GM21717 (cell line): ENCODE measurements around the gene ESPNL.

Source experiments
- ATAC-seq: cut with Tn5 transposase; IDR thresholded peaks from one replicate; pipeline ENCODE4 v1.9.1; 2021; ENCODE audit warnings: mild to moderate bottlenecking, moderate library complexity; ENCODE audit not compliant: unreplicated experiment

The ESPNL gene

DNA sequence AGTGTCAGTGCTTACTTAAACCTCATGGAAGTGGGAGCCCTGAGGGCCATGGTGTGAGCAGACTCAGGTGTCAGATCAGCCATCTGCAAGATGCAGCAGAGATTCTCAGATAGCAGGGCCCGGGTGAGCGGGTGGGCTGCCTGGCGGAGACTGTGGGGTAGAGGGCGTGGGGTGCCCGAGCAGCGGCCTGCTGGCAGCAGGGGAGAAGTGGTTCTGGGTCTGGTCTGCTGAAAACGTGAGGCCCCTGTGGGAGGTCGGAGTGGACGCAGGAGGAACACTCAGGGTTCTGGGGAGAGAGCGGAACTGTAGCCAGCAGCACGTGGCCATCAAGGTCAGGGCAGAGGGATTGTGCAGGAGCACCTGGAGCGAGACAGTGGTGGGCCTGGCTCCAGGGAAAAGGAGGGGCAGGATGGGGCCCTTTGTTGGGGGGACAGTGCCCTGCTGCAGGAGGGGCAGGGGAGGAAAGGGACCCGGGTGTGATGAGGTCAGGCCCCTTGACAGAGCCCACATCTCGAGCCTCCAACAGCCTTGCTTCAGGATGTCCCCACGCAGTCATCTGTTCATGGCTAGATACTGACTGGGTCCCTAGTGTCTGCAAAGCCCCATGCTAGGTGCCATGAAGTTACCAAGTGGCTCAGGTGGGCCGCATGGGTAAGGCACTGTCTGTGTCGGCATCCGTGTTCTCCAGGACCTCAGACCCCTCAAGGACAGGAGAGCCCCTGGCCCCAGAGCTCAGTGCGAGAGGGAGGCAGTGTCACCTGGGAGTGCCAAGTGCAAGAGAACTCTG lies 2.7 kb upstream of the ESPNL start:
- ATAC-seq = no peak

DNA sequence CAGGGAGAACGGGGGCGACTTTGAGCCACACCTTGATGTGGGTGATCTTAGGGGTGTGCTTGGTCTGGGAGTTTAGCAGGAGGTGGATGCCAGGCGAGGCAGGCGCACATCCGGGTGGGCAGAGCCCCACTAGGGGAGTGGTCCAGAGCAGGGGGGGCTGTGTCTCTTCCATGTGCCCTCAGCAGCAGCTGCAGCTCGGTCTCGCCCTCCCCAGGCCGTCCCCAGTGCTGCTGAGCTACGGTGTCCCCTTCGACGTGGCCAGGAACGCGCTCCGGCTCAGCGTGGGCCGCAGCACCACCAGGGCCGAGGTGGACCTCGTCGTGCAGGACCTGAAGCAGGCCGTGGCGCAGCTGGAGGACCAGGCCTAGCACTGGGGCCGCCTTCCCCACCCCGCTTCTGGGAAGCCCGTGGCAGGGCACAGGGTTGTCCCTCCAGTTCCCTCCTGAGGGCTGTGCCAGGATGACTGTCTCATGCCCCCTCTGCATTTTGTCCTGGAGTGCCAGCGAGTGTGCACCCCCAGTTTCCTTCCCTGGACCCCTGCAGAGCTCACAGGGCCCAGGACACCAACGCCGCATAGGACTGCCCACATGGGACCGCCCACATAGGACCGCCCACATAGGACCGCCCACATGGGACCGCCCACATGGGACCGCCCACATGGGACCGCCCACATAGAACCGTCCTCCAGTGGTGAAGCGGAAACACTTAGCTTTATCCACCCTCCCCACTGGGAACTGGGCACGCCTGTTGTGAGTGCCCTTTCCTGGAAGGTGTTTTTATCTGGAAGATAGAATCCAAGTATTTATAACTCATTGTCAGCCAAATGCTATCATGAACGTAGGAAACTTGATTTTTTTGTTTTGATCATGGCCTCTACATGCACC lies 1.9 kb upstream of the ESPNL start:
- ATAC-seq = peak; percentile 68

DNA sequence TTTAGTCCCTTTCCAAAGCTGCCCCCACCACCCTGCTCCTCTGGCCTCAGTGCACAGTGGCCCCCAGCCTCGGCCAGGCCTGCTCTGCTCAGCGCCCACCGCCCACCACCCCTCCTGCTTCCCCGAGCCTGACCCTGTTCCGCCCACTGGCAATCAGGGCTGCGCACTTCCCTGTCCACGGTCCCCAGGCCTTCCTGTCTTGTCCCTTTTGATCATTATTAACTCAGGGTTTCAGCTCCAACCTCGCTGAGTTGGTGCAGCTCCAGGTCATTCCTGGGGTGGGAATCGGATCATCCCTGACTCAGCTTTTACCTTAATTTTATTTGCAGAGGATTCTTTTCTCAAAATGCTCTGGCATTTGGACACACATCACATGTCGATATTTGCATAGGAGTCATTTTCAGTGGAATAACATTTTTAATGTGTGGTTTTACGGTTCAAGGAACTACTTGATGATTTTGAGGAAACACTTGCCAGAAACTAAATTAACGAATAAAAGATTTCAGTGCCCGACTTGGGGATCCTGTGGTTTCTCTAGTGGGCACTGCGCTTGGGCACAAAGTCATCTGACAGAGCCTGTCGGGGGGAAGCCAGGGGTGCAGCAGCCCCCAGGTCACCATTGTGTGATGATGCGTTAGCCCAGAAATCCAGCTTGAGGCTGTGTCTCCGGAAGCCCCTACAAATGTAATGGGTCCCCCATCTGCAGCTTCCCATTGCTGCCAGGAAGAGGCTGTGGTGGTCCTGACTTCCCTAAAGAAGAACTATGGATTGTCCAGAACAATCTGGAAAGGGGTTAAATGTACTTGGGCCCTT lies 1.0 kb upstream of the ESPNL start:
- ATAC-seq = peak; percentile 9

DNA sequence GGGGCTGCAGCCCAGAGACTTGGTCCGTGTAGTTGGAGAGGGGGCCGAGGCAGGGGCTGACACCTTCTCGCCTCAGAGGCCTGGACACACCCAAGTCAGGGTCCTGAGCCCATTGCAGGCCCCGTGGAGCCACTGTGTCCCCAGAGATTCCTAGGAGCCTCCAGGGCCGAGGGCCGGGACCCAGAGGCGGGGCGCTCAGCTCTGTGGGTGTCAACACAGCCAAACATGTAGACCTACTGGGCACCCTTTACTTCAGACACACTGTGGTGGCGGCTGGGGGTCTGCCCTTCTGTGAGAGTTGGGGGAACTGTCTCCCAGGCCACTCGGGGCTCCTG lies 459 bp upstream of the ESPNL start:
- no peak for ATAC-seq

DNA sequence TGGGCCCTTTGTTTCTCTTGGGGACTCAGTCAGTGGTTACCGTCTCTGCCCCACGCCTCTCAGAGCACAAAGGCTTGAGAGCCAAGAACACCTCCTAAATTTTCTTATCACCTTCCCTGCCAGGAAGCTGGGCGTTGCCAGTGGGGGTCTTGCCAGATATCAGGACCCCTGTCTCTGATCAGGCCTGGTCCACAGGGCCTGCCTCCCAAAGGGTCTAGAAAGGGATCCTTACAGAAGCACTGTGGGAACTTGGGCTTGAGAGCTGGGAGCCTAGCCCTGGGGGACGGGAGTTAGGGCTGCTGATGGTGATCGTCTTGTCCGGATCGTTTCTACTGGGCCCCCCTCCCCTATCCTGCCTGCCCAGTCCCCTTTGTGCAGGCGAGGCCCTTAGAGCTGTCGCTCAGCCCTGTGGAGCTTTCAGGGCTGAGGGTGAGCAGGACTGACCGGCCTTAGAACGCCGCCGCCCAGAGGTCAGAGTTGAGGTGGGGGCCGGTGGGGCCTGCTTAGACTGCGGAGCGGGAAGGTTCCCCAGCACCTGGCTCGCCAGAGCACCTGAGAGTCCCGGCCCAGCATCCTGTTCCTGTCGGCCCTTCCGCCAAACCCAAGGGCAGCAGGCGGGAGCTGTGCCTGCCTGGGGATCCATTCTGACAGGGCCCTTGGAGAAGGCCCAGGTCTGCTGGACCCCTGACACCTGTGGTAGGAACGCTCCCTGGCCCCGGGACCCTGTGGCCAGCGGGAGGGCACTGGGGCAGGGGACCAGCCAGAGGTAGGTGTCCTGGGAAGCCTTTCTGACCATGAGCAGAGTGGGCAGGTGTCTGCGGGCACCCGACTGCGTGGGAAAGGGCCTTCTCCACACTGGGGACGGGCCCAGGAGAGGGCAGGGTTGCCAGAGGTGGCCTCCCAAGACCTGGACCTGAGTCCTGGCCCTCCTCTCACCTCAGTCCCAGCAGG lies 956 bp downstream of the ESPNL start:
- no peak for ATAC-seq

DNA sequence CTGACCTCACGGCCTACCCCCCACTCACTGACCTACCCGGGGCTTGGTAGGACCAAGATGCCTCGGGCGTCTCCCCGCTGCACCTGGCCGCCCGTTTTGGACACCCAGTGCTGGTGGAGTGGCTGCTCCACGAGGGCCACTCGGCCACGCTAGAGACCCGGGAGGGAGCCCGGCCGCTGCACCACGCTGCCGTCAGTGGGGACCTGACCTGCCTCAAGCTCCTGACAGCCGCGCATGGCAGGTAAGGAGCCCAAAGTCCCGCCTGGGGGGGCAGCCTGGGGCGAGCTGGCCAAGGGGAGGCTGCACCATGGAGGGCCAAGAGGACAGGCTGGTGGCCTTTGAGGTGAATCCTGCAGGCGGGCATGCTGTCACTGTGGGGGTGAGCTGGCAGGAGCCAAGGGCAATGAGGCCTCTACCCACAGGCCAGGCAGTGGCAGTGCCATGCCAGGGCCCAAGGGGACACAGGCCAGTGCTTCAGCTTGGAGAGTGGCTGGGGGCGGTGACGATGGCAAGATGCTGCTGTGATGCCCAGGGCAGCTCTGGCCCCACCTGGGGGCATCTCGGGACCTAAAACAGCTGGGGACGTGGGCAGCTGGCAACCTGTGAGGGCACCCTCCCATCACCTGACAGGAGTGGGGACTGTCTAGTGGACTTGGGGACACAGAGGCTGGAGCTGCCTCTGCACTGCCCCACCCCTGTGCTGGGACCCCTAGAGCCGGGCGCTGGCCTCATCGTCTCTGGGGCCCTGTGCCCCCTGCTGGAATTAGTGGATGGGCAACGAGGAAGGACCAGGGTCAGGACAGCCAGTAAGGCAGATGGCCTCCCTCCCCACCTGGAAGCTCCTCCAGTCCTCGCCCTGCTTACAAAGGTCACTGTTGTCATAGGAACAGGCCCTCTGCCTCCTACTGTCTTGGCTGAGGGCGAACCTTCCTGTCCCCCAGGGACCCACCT lies 2.0 kb downstream of the ESPNL start:
- ATAC-seq = no peak

DNA sequence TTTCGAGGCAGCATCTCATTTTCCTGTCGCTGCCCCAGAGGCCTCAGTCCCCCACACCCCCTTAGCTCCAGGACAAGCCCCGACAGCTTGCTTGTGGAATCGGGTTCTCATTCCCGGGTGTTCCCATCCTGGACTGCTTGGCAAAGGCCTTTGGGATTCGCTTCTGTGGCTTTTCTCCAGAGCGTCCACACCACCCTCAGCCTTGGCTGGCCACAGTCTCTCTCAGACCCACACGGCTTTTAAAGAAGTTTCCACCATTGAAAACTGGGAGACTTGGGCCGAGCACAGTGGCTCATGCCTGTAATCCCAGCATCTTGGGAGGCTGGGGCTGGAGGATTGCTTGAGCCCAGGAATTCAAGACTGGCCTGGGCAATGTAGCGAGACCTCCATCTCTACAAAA lies 2.7 kb downstream of the ESPNL start:
- ATAC-seq = no peak

DNA sequence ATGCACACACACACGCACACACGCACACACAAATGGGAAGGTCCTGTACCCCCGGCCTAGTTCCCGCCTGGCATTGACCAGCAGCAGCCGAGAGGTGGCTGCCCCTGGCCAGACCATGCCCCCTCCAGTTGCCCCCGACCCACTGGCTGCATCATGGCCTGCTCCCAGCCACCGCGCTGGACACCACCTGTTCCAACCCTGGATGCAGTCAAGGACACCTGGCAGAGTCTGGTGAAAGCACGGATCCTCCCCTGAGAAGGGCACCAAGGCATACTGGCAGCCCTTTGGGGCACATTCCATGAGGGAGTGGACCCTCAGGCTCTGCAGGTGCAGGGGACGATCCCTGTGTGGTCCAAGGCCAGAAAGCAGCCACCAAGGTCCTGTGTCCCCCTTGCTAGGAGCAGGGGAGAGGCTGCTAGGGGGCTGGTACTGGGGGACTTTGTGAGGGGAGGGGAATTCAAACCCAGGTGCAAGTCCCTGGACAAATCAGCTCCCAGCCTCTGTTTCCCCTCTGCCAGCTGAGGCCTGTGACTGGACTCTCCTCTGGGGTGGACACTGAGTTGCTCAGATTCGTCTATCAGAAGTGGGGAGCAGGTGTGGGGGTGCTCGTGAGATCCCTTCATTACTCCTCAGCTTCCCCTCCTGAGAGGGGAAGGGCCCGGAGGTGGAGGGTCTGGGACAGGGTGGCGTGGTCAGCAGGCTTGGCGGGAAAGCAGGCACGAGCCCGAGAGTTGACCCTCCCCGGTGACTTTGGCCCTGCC lies 3.5 kb downstream of the ESPNL start:
- ATAC-seq = no peak

DNA sequence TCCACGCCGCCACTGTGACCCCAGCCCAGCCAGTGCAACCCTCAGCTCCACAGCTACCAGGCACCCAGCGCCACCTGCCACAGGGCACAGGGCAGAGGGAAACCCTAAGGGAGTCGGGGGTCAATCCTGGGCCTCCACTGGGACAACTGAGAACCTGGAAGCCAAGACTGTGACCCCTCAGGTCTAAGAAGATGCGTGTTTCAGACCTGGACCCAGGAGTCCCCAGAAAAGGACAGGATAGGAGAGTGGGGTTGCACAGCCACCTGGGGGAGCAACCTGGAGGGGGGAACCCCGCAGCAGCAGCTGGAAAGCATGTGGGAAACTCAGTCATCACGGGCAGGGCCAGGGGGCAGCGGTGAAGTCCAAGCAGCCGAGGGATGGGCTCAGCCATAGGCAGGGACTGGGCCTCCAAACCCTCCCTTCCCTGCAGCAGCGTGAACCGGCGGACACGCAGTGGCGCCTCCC lies 4.1 kb downstream of the ESPNL start:
- no peak for ATAC-seq

DNA sequence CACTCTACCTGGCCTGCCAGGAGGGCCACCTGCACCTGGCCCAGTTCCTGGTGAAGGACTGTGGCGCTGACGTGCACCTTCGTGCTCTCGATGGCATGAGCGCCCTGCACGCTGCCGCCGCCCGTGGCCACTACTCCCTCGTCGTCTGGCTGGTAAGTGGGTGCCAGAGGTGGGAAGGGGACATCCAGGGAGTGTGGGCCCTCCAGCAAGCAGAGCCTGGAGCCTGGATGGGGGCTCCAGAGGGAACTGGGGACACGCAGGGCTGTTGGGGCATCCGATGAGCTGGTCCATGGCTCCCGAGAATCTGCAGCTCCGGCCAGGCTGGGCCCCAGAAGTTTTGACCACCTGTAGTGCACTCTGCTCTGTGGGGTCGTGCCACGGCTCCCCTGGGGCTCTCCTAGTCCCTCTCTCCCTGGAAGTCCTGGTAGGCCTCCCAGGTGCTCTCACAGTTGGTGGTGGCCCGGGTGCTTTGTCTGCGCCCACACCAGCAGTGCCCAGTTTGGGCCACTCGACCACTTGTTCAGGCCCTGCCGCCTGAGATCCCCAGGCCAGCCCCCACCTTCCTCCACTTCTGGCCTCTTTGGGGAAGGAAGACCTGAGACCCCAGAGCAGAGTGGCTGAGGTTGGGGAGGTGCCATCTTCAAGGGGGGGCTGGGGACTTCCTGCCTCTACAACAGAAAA lies 4.7 kb downstream of the ESPNL start:
- no peak for ATAC-seq

DNA sequence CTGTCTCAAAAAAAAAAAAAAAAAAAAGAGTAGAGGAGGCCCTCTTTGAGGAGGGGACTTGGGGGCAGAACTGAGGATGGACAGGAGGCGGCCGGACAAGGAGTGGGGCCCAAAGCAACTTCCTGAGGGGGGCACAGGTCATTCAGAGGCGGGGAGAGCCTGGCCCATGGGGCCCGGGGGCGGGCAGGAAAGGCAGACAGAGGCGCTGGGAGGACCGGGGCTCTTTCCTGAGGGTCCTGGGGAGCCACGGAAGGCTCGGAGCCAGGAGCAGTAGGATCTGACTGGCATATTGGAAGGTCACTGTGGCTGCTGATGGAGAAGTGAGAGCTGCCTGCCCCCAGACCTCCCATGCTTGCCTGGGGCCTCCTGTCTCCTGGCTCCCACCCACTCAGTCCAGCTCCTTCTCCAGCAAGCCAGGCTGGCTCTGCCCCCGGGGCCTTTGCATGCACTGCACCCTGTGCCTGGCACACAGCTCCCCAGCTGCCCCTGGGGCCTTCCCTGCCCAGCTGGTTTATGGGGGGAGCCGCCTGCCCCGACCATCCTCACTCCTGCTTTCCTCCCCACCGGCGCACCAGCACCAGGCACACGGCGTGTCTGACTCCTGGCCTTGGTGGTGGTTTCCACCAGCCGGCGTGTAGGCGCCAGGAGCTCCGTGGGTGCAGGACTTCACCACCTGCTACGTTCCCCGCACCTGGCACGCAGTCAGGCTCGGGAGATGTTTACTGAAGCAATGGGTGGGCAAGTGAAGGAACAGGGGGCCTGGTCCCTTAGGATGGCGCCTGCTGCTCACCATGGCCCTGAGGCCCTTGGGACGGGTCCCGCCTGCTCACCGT lies 5.6 kb downstream of the ESPNL start:
- ATAC-seq = no peak

DNA sequence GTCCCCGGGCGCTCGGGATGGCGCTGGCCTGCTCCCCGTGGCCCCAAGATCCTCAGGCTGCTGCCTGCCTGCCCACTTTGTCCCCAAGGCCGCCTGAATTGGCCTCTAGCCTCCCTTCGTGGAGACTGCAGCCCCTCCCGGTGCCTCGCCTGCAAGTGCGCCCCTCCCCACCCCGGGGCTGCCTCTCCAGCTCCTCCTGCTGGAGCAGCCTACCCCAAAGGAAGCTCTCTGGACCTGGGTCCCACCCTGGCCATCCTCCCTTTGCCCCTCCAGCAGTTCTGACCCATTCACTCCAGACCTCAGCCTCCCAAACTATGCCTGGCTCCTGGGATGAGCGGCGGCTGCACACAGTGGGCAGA lies 6.2 kb downstream of the ESPNL start:
- ATAC-seq = no peak

DNA sequence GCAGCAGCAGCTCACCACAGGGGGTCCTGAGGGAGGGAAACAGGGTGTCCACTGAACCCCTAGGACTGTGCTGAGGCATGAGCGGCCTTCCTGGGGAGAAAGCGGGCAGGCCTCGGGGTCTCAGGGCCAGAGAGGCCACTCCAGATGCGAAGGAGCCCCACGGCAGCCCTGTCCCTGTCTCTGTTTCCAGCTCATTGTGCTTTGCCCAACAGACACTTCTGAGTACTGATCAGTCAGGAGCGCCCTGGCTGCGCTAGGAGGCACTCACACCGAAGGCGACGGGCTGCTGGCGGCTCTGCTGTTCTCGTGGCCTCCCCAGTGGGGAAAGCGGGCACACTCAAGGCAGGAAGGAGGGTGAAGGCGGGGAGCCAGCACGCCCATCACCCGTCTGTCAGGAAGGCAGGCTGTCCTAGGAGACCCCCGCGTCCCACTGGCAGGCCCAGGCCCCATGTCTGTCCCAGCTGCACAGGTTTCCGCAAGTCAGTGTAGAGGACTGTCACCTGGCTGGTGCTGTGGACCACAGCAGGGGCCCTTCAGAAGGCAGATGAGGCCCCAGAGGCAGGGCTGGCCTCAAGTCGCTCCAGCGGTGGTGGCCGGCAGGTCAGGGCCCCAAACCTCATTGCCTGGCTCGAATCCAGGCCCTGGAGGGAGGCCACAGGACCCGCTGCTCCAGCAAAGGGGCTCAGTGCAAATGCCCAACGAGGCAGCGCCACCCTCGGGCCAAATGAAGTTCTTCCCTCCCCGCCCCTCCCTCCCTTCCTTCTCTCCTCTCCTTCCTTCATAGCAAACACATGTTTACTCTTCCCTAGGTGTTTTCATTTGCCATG lies 6.8 kb downstream of the ESPNL start:
- ATAC-seq = peak; percentile 18

DNA sequence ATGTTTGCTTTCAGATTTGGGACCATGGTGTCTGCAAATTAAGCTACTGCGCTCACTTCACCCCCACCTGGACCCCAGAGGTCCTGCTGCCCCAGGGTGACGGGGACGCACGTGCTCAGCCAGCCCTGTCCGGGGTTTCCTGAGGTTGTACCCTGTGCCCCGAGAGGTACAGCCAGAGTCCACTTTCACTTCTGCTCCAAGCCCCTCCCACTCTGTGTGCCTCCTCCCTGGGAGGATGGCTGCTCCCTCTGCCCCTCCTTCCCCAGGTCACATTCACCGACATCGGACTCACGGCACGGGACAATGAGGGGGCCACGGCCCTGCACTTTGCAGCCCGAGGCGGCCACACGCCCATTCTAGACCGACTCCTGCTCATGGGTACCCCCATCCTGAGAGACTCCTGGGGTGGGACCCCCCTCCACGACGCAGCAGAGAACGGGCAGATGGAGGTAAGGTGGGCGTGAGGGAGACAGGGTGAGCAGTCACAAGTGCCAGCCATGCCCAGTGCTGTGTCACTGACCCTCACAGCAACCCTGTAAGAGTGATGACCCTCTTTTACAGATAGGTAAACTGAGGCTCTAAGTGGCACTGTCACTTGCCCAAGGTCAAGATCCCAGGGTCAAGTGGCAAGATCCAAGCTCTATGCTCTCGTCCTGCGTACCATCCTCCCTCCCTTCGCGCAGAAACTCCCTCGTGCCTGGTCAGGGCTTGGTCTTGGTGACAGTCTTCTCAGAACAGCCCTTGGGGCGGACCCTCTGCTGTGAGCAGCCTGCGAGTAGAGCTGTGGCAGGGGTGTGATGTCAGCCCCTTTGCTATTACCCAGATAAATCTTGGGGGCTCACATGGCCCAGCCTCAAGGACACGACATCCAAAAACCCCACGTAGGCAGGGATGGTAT lies 7.6 kb downstream of the ESPNL start:
- ATAC-seq = peak; percentile 81
